ENCODE measurements around the gene ALPI.

GRCh38 chr2:232489516-232490220 lies 33.7 kb downstream of the ALPI start:
- no peak for TF ChIP-seq CTCF (conservative IDR thresholded peaks at IDR 0.05; ENCODE audit: low read depth, low read length)
- TF ChIP-seq EZH2 (IDR thresholded peaks at IDR 0.05; ENCODE audit: low read length, unreplicated experiment) = no peak
